ENCODE data around the gene CASS4.

The CASS4 gene

DNA sequence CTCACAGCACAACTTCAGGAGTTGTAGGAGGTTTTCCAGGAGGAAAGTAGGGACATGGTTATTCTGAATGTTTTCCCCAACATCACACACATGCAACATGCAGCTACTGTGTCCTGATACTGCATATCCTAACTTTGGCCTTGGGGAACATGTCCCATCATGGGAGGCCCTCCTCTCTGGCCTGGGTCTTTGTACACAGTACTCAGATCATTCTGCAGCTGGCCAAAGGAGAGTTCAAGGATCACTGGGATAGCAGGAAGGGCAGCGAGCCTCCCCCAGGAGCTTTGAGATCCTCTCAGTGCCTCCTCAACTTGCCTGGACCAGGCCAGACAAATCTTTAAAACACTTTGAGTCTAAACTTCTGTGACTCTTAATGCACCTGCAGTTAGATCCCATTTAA is 12.9 kb downstream of the CASS4 start:
- no peak for DNase-seq

DNA sequence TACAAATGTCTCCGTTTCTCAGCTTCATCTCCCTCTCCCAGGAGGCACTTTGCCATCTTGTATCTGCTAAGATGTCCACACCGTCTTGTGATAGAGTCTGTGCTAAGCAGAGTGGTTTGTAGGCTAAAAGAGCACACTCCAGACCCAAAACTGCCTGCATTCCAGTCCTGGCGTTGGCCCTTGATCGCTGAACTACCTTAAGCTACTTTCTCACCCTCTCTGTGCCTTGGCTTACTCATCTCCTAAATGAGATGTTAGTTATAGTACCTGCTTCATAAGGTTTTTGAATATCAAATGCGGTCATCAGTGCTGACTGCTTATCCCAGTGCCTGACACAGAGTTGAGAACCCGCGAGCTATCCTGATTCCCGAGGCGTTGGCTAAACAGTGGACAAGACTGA is 14.0 kb downstream of the CASS4 start:
- DNase-seq, result no peak

DNA sequence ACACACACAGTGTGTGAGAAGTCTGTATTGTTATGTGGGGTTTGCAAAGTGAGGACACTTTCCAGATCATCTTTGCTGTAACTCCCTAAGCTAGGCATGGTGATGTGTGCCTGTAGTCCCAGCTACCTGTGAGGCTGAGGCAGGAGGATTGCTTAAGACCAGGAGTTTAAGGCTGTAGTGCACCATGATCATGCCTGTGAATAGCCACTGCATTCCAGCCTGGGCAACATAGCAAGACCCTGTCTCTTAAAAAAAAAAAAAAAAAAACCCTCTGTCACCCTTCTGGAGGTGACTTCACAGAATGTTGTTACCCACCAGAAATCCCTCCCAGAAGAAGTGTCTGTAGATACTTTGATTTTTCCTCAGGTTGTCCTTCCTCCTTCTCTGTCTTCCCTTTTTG is 14.9 kb downstream of the CASS4 start:
- DNase-seq, result no peak

DNA sequence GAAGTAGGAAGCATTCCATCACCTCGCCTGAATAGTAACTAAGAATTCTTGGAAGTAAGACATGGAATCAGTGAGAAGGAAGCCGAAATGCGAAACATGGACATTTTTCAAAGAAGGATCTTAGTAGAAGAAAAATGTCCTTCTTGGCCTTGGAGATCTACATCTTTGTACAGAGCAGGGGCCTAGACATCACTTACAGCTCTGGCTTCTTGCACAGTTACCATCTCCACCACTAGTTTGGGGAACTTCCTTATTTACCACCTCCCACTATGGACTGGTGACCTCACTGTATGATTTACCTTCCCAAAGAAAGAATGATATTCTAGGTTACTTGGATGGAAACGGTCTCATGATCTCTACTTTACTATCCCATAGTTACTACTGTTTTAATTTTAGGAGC is 15.7 kb downstream of the CASS4 start:
- no peak for DNase-seq

DNA sequence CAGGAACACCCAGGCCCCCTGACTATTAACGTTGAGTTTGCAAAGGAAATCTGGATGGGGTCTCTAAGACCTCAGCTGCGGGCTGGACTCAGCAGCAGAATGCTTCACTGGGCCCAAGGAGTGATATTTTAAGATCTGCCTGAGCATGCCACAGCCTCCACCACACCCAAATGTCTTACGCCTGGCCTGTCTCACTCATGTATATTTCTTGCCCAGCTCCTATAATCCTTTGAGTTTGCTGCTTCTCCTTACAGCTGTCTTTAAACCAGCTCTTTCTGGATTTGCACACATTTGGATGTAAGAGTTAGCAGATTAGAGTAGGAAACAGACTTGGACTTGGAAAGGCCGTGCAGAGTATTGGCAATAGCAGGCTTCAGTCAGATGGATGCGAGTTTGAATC is 16.4 kb downstream of the CASS4 start:
- no peak for DNase-seq

DNA sequence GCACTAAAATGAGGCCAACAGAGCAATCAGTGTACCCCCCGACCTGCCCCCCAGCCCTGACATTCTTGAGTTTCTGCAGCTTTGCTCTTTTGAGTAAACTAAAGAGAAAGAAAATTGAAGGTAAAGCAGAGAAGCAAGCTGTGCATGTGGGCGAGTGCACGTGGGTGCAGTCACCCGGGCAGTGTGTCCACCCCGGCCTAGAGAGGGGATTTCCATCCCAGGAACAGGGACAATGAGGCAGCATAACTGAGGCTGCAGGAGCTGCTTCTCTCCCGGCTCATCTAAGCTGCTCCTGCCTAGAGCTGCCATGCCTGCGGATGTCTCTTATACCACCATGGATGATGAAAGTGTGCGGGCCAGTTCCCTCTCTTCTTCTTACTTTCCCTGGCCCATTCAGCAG is 16.8 kb downstream of the CASS4 start:
- DNase-seq, result no peak

DNA sequence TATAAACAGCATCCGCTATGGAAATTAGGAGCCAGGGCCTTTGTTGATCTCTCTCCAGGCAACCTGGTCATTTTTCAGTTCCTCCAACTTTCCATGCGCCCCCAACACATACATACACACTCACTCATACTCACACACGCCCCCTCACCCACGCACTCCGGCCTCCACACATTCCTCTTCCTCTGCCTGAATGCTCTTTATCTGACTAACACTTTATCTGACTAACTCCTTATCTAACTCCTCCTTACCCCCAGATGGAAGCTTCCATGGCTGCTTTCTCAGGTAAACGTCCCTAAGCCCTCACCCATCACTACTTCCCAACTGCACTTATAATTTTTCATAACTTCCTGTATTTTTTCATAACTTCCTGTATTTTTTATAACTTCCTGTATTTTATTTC is 17.4 kb downstream of the CASS4 start:
- no peak for DNase-seq

DNA sequence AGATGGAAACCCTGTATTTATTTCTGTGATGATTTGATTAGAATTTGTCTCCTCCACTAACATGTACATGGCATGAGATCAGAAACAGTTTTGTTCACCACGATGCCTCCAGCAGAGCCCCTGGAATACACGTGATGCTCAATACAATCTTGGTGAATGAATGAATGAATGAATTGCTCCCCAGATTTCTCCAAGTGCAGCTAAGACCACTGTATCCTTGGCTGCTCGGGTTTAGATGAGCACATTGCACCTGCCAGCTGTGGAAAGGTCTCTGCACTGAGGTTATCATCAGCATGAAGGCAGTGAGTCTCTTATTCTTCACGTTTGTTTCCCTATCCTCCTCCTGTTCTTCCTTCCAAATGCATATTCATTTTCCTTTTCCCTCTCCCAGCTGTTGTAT is 17.9 kb downstream of the CASS4 start:
- no peak for DNase-seq

DNA sequence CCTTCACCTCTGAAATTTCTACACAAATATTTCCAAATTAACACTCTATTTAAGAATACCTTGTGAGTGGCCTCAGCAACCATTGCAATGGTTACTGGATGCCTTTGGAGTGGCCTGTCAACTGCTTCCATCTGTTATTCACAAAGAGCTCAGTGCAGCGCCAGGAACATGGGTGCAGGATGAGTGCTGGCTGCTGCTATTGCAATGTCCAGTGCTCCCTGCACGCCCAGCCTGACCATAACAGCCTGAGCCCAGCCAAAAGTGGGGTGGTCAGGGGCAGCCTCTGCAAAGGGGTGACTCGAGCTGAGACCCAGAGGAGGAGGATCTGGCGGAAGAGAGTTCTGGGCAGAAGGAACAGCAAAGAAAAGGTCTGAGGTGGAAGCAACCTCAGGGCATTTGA is 18.4 kb downstream of the CASS4 start:
- DNase-seq, result no peak

DNA sequence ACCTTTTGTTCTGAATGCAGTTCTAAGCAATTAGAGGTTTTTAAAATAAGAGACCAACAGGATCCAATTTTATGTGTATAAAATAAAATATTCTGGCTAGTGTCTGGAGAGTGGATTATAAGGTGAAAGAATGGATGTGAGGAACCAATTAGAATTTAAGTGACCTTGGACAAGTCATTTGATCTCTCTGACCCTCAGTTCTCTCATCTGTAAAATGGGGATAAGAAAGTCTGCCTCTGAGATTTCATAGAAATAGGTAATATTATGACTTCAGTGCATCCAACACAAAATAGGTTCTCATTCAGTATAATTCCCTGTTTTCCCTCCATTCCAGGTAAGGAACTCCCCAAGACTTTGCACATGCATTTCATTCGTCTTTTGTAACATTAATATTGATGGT is 18.9 kb downstream of the CASS4 start:
- DNase-seq, result no peak

DNA sequence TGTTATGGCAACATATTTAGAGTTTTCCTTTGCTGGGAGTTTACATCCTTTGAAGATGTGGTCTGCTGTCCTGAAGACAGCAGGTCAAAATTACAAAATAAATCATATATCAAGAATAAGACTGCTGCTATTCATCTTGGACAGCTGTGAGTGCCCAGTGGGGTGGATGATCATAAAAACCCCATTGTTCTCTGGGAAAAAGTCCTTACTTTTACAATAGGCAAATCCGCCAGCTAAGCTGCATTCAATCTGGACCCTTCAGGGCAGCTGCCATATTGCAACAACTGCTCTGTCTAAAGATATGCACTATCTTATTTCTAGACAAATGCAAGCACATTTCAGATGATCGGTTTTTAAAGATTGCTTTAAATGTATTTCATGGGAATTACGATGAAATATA is 19.4 kb downstream of the CASS4 start:
- DNase-seq, result peak; percentile 11

DNA sequence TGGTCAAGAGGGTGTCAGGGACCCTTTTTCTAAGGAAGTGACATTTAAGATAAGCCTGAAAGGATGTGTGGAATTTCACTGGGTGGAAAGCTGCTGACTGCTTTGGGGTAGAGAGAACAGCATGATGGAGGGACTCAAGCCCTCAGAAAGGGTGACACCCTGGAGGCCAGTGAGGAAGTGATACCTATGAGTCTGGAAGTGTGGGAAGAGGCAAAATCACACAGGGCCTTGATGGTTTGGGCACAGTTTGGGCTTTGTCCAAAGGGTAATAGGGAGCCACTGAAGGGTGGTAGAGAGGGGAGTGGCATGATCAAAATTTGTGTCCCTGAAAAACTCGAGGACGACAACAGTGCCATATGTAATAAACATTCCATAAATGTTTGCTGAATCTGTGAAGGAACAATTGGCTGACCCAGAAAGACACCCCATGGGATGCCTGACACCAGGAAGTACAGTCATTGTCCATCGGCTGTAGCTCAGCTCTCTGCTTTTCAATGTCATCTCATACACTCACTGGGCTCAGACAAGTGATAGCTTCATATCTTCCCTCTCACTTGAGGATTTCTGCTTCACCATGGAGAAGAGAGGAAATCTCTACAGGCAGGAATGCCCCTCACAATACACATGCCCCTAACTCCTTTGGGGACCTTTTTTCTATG is 21.3 kb downstream of the CASS4 start:
- DNase-seq, result no peak

DNA sequence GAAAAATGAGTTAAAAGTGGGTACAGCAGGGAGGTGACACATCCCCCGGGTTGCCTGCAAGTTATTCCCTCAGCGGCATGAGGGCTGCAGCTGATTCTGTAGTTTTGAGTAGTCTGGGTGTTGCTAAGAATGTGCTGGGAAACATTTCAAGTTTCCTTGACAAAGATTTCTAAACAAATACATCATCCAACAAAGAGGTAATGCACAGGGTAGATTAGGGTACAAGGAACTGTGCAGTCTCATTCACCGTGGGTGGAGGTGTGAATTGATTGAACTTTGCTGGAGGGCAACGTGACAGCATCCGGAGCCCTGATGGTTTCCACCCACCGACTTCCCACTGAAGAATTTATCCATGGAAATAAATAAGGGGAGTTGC is 21.8 kb downstream of the CASS4 start:
- DNase-seq, result no peak

DNA sequence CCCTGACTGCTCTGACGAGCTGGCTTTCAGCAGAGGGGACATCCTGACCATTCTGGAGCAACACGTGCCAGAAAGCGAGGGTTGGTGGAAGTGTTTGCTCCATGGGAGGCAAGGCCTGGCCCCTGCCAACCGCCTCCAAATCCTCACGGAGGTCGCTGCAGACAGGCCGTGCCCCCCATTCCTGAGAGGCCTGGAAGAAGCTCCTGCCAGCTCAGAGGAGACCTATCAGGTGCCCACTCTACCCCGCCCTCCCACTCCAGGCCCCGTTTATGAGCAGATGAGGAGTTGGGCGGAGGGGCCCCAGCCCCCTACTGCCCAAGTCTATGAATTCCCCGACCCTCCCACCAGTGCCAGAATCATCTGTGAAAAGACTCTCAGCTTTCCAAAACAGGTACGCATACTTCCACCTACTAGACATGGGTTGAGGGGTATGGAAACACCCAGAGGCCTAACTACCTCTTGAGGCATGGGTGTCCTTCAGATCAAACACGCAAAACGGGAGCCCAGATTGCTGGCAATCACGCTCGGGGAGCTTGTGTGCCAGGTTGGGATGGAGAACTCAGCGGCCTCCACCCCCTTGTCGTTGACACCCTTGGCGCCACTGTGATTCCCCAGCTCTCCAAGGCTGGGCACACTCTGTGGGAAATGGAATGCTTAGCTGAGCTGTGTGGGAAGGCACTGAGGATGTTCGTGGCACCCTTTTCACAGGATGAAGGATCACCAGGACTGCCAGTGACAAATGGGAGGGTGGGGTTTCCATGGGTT is 25.3 kb downstream of the CASS4 start:
- no peak for DNase-seq

DNA sequence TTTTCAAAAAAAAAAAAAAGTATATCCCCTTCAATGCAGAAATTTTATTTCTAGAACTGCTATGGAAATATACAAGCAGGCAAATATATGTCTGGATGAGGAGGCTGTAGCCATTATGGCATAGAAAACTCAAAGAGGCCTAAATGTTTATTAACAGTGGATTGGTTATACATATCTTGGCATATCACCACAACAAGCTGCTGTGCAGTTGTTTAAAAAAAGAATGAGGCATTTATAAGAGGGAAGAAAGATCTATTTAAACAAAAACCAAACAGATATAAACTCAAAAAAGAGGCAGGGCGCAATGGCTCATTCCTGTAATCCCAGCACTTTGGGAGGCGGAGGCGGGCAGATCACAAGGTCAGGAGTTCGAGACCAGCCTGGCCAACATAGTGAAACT is 26.2 kb downstream of the CASS4 start:
- no peak for DNase-seq

DNA sequence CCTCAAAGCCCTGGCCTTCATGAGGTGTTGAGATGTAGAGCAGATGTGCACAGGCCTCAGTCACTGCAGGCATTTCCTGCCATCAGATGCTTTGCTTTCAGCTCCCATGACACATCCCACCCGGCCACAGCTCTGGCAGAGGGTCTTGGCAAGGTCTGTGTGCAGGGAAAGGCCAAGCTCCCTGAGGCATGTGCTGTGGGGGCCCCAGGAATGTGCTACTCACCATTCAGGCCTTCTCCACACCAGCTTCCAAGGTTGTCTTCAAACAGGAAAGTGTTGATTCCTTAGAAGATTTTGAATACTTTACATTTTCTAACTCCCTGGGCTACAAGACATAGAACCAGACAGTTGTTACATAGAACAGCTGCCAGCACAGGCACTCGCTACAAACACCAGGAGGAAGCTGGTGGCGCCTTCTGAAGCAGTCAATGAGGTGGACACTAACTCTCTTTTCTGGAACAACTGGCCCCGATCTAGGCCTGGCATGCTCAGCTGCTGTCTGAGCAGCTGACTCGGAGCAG is 27.8 kb downstream of the CASS4 start:
- no peak for DNase-seq

DNA sequence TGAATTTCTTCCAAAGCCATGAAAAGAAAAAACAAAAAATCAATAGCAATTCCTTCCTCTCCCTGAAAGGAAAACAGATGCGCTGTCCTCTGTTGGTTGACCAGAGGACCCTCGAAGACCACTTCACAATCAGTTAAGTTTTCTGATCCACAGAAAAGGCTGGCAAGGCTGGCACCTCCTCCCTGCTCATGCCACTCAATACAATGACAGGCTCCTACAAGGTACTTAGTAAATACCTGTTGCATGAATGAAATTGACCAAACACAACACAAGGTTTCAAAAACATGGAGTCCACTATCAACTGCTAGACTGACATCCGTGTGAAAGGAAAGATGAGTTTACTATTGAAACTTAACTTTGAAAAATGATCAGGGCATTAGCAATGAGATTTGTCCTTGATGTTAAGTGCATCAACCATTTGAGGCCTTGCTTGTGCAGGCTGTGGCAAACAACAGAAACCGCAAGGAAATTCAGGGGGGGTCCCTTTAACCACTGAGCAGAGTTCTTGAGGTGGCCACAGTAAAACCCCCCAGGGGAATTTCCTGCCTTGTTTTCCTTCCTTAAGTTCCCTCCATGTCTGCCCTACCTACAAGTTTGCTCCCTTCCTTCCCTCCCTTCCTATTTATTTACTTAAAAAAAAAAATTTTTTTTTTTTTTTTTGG is 28.4 kb downstream of the CASS4 start:
- no peak for DNase-seq

DNA sequence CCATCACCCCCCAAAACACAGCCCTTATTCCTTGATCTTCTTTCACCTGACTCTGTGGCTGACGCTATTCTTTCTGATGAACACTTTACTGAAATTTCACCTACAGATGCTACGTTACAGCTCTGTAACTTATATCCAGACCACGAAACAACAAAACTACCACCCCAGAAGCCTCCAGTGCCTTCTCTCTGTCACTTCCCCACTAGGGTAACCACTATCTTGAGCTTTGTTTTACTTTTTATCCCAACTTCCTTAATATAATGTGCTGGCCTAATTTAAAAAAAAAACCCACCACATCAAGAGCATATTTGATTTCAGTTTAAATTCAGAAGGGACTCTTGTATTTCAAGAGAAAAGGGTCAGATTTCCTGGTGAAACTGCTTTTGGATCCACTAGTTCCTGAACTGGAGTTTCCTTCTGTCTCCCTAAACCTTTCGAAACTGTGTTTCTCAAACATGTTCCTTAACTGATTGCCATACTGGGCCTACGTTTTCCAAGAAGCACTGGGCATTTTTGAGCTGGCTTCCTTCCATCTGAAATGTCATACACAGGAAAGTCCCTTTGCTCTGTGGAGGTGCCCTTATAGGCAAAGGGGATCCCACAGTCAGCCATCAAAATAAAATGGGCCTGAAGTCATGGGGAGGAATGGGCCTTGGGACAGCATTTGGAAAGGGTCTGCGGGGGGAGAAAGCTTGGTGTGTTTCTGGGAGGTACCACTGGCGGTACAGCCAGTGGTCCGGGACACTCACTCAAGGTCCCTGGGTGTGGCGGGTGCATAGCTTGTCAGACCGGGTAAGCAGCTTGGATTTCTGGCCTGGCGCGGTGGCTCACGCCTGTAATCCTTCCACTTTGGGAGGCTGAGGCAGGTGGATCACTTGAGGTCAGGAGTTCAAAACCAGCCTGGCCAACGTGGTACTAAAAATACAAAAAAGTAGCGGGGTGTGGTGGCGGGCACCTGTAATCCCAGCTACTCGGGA is 30.6 kb downstream of the CASS4 start:
- DNase-seq, result no peak

DNA sequence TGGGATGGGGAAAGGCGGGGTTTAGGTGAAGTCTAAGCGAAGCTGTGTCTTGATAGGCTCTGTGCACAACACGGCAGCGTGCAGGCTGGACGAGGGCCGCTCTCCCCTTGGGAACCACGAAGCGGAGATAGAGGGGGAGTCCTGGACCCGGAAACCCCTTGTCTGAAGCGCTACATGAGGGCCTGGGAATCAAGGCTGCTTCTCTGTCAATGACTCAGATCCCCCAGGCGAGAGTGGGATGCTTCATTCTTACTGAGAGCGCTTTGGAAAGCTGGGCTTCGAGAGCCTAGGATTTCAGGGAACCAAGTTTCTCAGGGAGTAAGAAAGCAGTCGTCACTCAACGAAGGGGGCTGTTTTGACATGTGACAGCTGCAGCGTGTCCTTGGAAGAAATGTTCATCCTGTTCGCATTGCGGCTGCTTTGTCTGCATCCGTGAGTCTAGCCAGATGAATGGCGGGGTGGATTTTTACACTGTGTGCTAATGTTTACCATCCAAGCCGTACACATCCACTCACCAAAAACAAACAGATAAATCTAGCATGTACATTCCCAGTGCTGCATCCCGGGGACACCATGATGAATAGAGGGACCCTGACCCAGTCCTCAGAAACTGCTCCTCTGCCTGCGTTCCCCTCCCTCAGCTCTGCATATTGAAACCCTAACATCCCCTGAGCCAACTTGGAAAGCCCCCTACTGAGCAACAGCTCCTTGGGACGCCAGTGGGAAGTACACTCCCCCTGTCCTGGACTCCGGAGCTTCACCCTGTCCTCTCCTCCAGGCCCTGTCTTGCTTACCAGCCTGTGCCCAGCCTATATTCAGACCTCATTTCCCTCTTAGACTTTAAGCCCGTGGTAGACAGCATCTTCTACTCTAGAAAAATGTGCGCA is 31.8 kb downstream of the CASS4 start:
- DNase-seq, result peak; percentile 16

DNA sequence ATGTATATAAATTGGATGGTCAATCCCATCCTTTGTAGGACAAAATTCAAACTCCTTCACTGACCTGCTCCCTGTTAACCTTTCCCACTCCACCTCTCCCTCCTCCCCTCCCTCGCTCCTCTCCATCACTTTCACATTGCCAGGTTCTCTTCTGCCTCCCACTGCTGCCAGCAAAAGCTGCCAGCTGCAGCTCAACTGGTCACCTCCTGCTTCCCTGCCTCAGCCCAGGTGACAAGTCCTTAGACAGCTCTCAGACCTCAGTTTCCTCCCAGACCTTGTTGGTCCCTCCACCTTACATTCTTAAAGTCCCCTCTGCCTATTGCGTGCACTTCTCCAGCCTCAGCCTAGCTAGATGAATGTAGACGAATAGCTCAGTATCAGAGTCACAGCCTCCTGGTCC is 33.1 kb downstream of the CASS4 start:
- DNase-seq, result no peak

DNA sequence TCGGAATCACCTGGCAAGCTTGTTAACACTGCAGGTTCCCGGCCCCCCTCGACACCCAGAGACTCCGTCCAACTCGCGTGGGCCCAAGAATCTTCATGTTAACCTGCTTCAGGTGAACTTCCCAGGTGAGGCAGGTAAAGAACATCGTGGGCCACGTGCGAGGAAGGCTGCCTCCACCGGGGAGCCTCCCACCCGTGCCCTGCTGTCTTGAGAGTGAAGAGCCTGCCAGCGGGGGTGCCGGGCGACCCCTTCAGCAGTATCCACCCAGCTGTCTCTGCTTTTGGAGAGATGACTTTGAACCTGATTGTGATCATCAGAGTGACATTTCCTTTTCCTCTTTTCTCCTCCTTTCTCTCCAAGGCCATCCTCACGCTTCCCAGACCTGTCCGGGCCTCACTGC is 33.5 kb downstream of the CASS4 start:
- no peak for DNase-seq

DNA sequence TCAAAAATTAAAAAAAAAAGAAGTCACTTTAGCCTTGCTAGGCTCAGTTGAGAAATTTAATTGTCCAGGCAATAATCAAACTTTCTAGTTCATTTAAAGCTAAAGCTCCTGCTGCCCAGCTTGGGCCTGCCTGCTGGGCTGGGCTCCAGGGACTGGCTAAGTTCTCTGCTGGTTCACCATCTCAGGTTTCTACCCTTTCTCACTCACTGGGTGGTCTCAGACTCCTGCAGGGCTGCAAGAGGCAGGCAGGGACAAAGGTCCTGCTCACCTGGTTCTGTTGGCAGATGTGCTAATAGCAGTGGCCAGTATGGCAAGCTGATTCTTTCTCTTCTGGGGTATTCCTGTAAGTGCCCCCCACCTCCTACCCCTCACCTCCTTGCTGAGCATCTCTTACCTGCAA is 35.2 kb downstream of the CASS4 start:
- DNase-seq, result no peak
